Central memory CD8-positive, alpha-beta T cell (primary cell): ENCODE measurements around the gene FERMT3.

Source experiments
- ATAC-seq: fragments of 150-1000 bp; cut with Tn5 transposase; replicated peaks from 2 replicates; pipeline ENCODE4 v1.10.0; 2022; ENCODE audit warnings: mild to moderate bottlenecking, moderate FRiP score, moderate number of reproducible peaks; ENCODE audit not compliant: poor library complexity, severe bottlenecking; ENCODE audit errors: extremely low read depth
- DNase-seq, 2 donors: peaks; one replicate each; pipeline ENCODE4 v3.0.0; 2021; ENCODE audit warnings: low spot score in 2 of 2
- H3K27ac Mint-ChIP-seq: one replicate; pipeline ENCODE4 v1.8.0; 2022; ENCODE audit warnings: low read depth, mild to moderate bottlenecking, moderate library complexity, mixed read lengths
- H3K27me3 Mint-ChIP-seq: one replicate; pipeline ENCODE4 v1.8.0; 2022; ENCODE audit warnings: mixed read lengths
- H3K36me3 Mint-ChIP-seq: one replicate; pipeline ENCODE4 v1.8.0; 2022; ENCODE audit warnings: mild to moderate bottlenecking, moderate library complexity, mixed read lengths; ENCODE audit not compliant: insufficient read depth
- H3K4me1 Mint-ChIP-seq: one replicate; pipeline ENCODE4 v1.8.0; 2022; ENCODE audit warnings: mixed read lengths
- H3K4me3 Mint-ChIP-seq: one replicate; pipeline ENCODE4 v1.8.0; 2022; ENCODE audit warnings: mild to moderate bottlenecking, moderate library complexity, mixed read lengths
- H3K9me3 Mint-ChIP-seq: one replicate; pipeline ENCODE4 v1.8.0; 2022; ENCODE audit warnings: mixed read lengths

The FERMT3 gene

DNA sequence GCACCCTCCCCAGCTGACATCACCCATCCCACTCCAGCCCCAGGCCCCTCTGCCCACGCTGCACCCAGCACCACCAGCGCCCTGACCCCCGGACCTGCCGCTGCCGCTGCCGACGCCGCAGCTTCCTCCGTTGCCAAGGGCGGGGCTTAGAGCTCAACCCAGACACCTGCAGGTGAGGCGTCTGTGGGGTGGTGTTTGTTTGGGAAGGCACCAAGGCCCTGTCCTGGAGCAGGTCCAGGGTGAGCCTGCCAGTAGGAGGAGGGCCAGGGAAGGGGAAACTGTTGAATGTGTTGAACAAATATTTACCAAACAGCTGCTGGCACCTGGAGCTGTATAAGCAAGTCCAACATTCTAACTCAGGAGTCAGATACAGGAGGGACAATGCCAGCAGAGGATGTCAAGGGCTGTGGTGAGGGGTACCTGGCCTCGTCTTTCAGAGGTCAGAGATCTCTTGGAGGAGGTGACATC, 31.0 kb downstream of the FERMT3 start:
- no peaks in the 10 kb centered on the region for H3K9me3 Mint-ChIP-seq
- no peak for DNase-seq
- no peak for ATAC-seq
- peaks cover 24% of the 10 kb centered on the region for H3K4me1 Mint-ChIP-seq
- H3K27me3 Mint-ChIP-seq: no peaks in the 10 kb centered on the region
- peak overlapping the region; percentile 20 for H3K4me3 Mint-ChIP-seq
- H3K36me3 Mint-ChIP-seq: peaks cover 27% of the 10 kb centered on the region
- H3K27ac Mint-ChIP-seq: no peak overlapping the region

DNA sequence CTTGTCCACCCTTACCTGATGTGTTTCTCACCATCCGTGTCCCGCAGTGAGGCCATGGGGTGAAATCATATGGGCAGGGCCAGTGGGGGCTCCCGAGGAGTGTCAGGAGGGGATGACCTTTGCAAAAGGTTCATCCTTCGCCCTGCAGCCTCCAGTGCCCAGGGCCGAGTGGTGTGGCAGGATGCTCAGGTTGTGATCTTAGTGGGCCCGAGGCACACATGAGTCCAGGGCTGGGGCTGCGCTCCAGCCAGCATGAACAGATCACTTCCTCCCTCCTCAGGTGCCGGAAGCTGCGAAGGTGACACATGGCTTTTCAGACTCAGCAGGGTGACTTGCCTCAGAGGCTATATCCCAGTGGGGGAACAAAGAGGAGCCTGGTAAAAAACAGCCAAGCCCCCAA, 31.6 kb downstream of the FERMT3 start:
- no peak for DNase-seq
- no peak for ATAC-seq
- Mint-ChIP-seq H3K27ac (no peak overlapping the region), H3K36me3 (peaks cover 26% of the 10 kb centered on the region), H3K4me3 (no peak overlapping the region), H3K4me1 (peaks cover 26% of the 10 kb centered on the region), H3K27me3 (no peaks in the 10 kb centered on the region), H3K9me3 (no peaks in the 10 kb centered on the region)

DNA sequence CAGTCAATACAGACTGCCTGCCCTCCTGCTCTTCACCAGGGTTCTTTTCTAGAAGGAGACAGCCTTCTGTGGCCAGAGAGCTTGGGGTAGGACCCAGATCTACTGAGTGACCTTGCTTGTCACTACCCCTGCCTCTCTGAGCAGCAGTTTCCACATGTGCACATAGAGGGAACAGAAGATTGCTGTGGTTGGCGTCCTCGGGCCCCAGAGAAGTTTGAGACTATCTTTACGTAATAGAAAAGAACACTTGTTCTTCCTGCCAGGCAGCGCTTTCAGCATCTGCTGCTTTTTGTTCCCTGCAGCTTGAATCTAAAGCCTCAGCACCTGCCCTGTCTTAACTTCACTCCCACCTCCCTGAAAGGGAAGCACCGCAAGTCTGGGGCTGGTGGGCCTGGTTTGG, 32.5 kb downstream of the FERMT3 start:
- DNase-seq (no peak), ATAC-seq (no peak)
- Mint-ChIP-seq H3K36me3 (peaks cover 27% of the 10 kb centered on the region), H3K9me3 (no peaks in the 10 kb centered on the region), H3K4me3 (no peak overlapping the region), H3K27me3 (no peaks in the 10 kb centered on the region), H3K27ac (peak overlapping the region; percentile 97), H3K4me1 (peaks cover 33% of the 10 kb centered on the region)

DNA sequence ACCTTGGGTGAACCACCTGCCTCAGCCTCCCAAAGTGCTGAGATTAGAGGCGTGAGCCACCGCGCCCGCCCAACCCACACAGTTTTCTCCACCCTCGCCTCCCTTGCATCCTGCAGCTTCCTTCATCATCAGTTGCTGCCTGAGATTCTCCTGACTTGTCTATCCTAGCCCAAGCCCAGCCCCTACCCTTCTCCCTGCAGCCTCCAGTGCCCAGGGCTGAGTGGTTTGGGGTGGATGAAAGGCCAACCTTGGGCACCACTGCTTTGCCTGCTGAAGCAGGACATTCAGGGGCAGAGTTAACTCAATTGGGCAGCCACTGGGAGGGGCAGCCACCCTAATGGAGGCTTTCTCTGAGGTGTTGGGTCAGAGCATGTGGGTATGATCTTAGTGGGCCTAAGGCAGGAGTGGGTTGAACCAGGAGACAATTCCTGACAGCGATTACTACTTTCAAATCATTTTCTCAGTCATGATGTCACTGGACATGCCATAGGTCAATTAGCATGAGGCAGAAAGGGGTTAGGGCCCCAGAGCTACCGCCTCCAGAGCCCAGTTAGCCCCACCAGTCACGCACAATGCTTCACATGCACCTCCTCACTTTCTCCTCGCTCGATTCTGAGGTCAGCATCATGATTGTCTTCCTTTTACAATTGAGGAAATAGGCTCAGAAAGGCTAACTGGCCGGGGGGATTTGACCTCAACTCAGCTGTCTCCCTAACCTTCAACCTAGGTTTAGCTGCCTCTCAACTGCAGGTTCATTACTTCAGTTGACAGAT, 33.3 kb downstream of the FERMT3 start:
- H3K27me3 Mint-ChIP-seq: no peaks in the 10 kb centered on the region
- H3K36me3 Mint-ChIP-seq: peaks cover 27% of the 10 kb centered on the region
- DNase-seq (no peak), ATAC-seq (no peak)
- no peaks in the 10 kb centered on the region for H3K9me3 Mint-ChIP-seq
- H3K4me1 Mint-ChIP-seq: peaks cover 34% of the 10 kb centered on the region
- H3K27ac Mint-ChIP-seq: peak overlapping the region; percentile 97
- peak overlapping the region; percentile 96 for H3K4me3 Mint-ChIP-seq

DNA sequence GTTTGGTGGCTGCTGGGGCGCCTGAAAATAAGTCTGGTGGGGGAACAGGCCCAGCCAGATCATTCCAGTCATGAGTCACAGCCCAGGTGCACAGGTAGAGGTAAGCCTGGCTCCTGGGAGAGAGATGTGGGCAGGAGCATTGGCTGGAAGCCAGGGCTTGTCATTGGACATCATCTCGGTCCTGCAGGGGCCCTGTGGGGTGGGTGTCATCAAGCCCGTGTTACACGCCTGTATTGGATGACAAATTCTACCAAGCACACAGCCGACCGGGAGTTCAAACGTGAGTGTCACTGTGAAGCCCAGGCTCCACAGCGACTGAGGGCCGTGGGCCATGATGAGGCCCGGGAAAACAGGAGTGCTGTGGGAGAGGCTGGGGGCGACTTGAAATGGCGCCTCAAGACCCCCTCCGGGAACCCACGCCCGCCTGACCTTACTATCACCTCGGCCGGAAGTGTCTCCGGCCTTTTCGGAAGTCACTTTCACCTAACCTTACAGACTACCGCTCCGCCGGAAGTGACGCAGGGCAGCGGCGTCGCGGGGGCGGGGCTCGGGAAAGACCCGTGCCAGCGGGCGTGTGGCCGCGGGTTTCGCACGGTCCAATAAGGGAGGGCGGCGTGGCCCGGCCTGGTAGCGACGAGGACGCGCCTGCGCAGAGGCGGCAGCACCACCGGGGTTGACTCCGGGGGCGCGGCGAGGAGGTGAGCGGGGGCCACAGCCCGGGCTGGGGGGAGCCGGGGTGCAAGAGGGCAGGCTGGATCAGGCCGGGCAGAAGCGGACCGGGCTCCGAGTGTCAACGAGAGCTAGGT, 34.1 kb downstream of the FERMT3 start, which contains the start of gene FKBP2:
TSS of gene FKBP2 (plus strand) at position 661 of the 806 bp plus-strand sequence. CDS start 1,293 bp downstream, outside the sequence.
- ATAC-seq (peak; percentile 67), DNase-seq (peak; percentile 95 to 97)
- Mint-ChIP-seq H3K27ac (peak within 1 kb of the TSS; percentile 97), H3K4me1 (peaks cover 34% of the 10 kb centered on the region), H3K9me3 (no peaks in the 10 kb centered on the region), H3K27me3 (no peaks in the 10 kb centered on the region), H3K4me3 (peak within 1 kb of the TSS; percentile 96), H3K36me3 (peaks cover 29% of the 10 kb centered on the region)

DNA sequence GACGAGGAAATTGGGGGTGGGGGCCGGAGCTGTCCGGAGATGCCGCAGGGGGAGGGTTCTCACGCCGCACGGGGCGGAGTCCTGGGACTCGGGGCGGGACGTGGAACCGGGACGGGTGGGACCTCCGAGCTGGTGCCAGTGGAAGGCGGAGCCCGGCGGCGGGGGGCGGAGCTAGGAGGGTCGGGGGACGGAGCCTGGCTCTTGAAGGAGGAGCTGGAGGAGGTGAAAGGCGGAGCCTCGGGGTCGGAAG, 34.6 kb downstream of the FERMT3 start:
- H3K9me3 Mint-ChIP-seq: no peaks in the 10 kb centered on the region
- DNase-seq: peak; percentile 100
- H3K27ac Mint-ChIP-seq: peak overlapping the region; percentile 97

DNA sequence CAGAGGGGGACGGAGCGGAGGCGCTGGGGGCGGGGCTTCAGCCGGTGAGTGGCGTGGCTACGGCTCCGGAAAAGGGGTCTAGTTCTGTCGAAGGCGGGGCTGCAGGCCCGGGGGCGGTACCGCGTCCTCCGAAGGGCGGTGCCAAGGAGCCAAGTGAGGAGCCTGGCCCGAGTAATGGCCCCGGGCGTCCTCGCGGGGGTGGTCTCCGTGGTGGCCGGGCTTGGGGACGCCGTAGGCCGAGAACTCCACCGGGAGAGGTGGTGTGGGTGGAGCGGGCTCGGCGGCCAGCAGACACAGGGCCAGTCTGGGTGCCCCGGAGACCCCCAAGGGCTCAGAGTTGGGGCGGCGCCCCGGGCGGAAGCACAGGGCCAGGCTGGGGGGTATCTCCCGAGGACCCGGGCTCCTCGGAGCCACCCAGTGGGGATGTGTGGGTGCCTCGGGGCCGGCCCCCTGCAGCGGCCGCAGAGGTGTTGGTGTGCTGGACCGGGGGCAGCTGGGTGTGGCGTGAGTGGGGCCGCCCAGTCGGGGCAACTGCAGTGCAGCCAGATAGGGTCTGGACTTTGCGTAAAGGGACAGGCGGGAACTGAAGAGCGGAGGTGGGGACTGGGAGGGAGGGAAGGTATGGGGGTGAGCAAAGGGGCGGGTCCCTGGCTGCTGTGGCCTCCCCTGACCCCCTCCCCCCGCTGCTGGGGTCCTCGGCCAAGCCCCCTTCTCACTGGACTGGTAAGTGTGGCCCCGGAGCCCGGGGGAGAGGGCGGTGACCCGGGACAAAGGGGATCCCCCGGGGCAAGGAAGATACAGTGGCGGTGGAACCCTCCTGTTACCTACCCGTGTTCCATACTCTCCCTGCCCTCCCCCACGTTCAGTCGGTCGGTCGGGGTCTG, 35.2 kb downstream of the FERMT3 start:
- H3K4me1 Mint-ChIP-seq: peaks cover 39% of the 10 kb centered on the region
- peak overlapping the region; percentile 97 for H3K27ac Mint-ChIP-seq
- H3K9me3 Mint-ChIP-seq: no peaks in the 10 kb centered on the region
- H3K36me3 Mint-ChIP-seq: peaks cover 31% of the 10 kb centered on the region
- H3K4me3 Mint-ChIP-seq: peak overlapping the region; percentile 96
- H3K27me3 Mint-ChIP-seq: no peaks in the 10 kb centered on the region
- DNase-seq (peak in 1 of 2 donors; percentile 44), ATAC-seq (peak; percentile 58)

More for the DNA sequence above, 34.6 kb downstream of the FERMT3 start:
- peaks cover 38% of the 10 kb centered on the region for H3K4me1 Mint-ChIP-seq
- peak overlapping the region; percentile 96 for H3K4me3 Mint-ChIP-seq
- H3K36me3 Mint-ChIP-seq: peaks cover 31% of the 10 kb centered on the region
- ATAC-seq: peak; percentile 69
- no peaks in the 10 kb centered on the region for H3K27me3 Mint-ChIP-seq

DNA sequence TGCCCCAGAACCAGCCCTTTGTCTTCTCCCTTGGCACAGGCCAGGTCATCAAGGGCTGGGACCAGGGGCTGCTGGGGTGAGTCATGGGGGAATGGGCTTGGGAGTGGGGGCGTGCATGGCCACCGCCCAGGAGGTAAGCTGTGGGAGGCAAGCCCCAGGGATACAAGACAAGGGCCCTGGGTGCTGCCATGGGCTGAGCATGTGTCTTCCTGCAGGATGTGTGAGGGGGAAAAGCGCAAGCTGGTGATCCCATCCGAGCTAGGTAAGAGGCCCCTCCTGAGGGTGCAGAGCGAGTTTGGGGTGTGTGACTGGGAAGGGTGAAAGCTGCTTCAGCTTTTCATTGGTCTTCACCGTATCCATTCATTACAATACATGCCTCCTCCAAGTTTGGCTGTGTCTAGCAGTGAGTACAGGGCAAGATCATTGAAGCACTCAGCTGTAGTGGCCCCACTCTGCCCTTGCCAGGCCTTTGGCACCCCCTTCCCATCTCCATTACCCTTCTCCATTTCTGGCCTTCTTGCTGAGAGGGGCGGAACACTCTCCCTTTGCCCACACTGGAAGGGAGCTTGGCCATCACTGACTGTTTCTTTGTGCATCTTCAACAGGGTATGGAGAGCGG, 36.8 kb downstream of the FERMT3 start:
- Mint-ChIP-seq H3K4me3 (peak overlapping the region; percentile 96), H3K4me1 (peaks cover 55% of the 10 kb centered on the region), H3K36me3 (peaks cover 33% of the 10 kb centered on the region), H3K27ac (peak overlapping the region; percentile 97), H3K9me3 (no peaks in the 10 kb centered on the region), H3K27me3 (no peaks in the 10 kb centered on the region)
- DNase-seq (no peak), ATAC-seq (no peak)

DNA sequence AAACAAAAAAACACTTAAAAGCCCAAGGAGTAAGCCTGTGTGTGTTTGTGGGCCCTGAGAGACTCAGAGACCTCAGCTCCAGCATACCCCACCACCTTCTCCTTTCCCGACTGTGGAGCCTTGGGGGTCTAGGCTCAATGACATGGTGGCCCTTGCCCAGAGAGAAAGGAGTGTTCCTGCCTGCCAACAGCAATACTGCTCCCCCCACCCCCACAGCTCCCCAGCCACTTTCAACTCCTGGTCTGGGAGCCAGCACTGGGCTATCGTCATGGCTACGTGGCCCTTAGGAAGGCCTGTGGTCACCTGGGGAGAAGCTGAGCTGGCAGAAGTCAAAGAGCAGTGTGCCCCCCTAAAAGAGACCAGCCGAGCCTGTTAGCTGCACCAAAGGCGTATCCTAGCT, 37.6 kb downstream of the FERMT3 start:
- peaks cover 57% of the 10 kb centered on the region for H3K4me1 Mint-ChIP-seq

DNA sequence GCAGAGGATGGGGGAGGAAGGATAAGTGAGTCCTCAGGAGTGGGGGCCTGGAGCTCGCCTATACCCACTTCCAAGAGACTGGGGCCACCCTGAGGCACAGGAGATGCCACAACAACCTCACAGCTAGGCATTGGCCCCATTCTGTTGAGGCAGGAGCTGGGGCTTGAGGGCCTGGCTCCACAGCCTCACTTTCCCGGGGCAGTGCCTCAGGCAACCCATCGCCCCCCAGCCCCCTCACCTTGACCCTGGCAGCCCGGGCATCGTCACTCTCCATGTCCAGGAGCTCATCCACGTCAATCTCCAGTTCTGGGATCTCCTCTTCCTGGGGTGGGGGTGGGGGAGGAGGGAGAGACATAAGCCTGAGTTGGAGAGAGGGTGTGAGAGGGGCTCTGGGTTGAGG, 38.4 kb downstream of the FERMT3 start:
- H3K36me3 Mint-ChIP-seq: peaks cover 28% of the 10 kb centered on the region
- H3K4me1 Mint-ChIP-seq: peaks cover 56% of the 10 kb centered on the region
- H3K4me3 Mint-ChIP-seq: peak overlapping the region; percentile 83
- H3K27me3 Mint-ChIP-seq: no peaks in the 10 kb centered on the region
- ATAC-seq: no peak
- no peak for DNase-seq
- peak overlapping the region; percentile 93 for H3K27ac Mint-ChIP-seq
- H3K9me3 Mint-ChIP-seq: no peaks in the 10 kb centered on the region

More for the DNA sequence above, 37.6 kb downstream of the FERMT3 start:
- H3K9me3 Mint-ChIP-seq: no peaks in the 10 kb centered on the region
- H3K36me3 Mint-ChIP-seq: peaks cover 30% of the 10 kb centered on the region
- ATAC-seq: no peak
- H3K27me3 Mint-ChIP-seq: no peaks in the 10 kb centered on the region
- H3K27ac Mint-ChIP-seq: peak overlapping the region; percentile 97
- H3K4me3 Mint-ChIP-seq: peak overlapping the region; percentile 96
- DNase-seq: no peak

DNA sequence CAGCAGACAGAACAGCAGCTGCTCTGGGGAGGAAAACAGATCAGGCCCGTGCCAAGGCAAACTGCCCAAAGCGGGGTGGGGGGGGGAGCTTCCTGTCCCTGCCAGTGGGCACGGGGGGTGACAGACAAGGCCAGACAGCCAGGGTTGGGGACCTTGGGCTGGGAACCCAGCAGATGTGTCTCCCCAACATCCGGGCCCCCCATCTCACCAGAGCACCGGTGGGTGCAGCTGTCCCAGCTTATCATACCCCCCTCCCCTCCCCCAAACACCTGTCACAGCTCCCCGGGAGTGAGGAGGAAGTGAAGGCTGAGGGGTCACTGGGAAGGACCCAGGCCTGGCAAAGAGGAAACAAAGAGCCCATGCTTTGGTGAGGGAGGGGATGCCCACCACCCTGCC, 38.9 kb downstream of the FERMT3 start:
- Mint-ChIP-seq H3K4me3 (peak overlapping the region; percentile 83), H3K27me3 (no peaks in the 10 kb centered on the region), H3K36me3 (peaks cover 27% of the 10 kb centered on the region), H3K9me3 (no peaks in the 10 kb centered on the region), H3K4me1 (peaks cover 51% of the 10 kb centered on the region), H3K27ac (peak overlapping the region; percentile 93)
- peak; percentile 20 for ATAC-seq
- peak in 1 of 2 donors; percentile 67 for DNase-seq
